C4-2B (cell line): ENCODE measurements around the gene PTRH1.

Source experiments
- CTCF ChIP-seq: fragments of 450-650 bp; conservative IDR thresholded peaks from 2 replicates; pipeline ENCODE4 v1.5.1; 2017; ENCODE audit warnings: mild to moderate bottlenecking
- ZFX ChIP-seq: fragments of 450-650 bp; IDR thresholded peaks from 2 replicates; pipeline ENCODE4 v1.6.1; 2017

GRCh38 chr9:127706836-127707241, 8.6 kb downstream of the PTRH1 start, which contains the start of gene CFAP157:
- no peak for TF ChIP-seq CTCF
- TF ChIP-seq ZFX = no peak
